Neuronal stem cell (in vitro differentiated cells): ENCODE data around the gene KDM4B.
A peak's percentile ranks its signal among the peaks of the same experiment; 100 is the strongest.

Source experiments
- DNase-seq: peaks from one replicate; pipeline ENCODE4 v3.0.0-alpha.2; 2013; ENCODE audit warnings: low spot score
- H2AFZ ChIP-seq: one replicate; pipeline ENCODE4 v1.6.1; 2013; ENCODE audit warnings: mild to moderate bottlenecking, low read length, inconsistent platforms
- H2AK5ac ChIP-seq: 2 replicates; pipeline ENCODE4 v1.6.1; 2013; ENCODE audit warnings: low read depth, mild to moderate bottlenecking, inconsistent platforms, low read length, moderate library complexity, mixed read lengths
- H2BK120ac ChIP-seq: 2 replicates; pipeline ENCODE4 v1.6.1; 2013; ENCODE audit warnings: low read depth, mild to moderate bottlenecking, inconsistent platforms, low read length, moderate library complexity, mixed read lengths
- H2BK12ac ChIP-seq: one replicate; pipeline ENCODE4 v1.6.1; 2013; ENCODE audit warnings: low read length, inconsistent platforms
- H2BK15ac ChIP-seq: 2 replicates; pipeline ENCODE4 v1.6.1; 2013; ENCODE audit warnings: mild to moderate bottlenecking, low read length, inconsistent platforms, mixed read lengths
- H2BK5ac ChIP-seq: one replicate; pipeline ENCODE4 v1.6.1; 2013; ENCODE audit warnings: inconsistent platforms, mild to moderate bottlenecking, low read length, moderate library complexity
- H3K14ac ChIP-seq: one replicate; pipeline ENCODE4 v1.6.1; 2013; ENCODE audit warnings: low read length, inconsistent platforms
- H3K18ac ChIP-seq: 2 replicates; pipeline ENCODE4 v1.6.1; 2013; ENCODE audit warnings: low read length, inconsistent platforms
- H3K23ac ChIP-seq: 2 replicates; pipeline ENCODE4 v1.6.1; 2013; ENCODE audit warnings: low read depth, mild to moderate bottlenecking, mixed read lengths, low read length, inconsistent platforms; ENCODE audit not compliant: poor library complexity
- H3K27ac ChIP-seq: replicated peaks from 3 replicates; pipeline ENCODE4 v1.5.1; 2013; ENCODE audit warnings: low read length, inconsistent platforms
- H3K27me3 ChIP-seq, 3 experiments: 2 replicates each; pipeline ENCODE4 v1.6.1; 2013; ENCODE audit warnings: low read length in 3 of 3, mild to moderate bottlenecking in 2 of 3, inconsistent platforms in 1 of 3, low read depth in 1 of 3, mixed read lengths in 1 of 3, moderate library complexity in 1 of 3; ENCODE audit not compliant: control insufficient read depth in 3 of 3, insufficient read depth in 3 of 3
- H3K36me3 ChIP-seq, 2 donors: replicated peaks in 1 of 2; 2 replicates each; pipeline ENCODE4 v1.6.1; 2013; ENCODE audit warnings: low read length in 2 of 2; ENCODE audit not compliant: control insufficient read depth in 2 of 2, insufficient read depth in 2 of 2
- H3K4ac ChIP-seq: 2 replicates; pipeline ENCODE4 v1.6.1; 2013; ENCODE audit warnings: inconsistent platforms, mild to moderate bottlenecking, low read length, moderate library complexity
- H3K4me1 ChIP-seq, 2 donors: 1 replicate in 1 of 2; 2 replicates in 1 of 2; pipeline ENCODE4 v1.6.1; 2013; ENCODE audit warnings: low read length in 2 of 2, low read depth in 1 of 2; ENCODE audit not compliant: control insufficient read depth in 2 of 2, insufficient read depth in 1 of 2
- H3K4me2 ChIP-seq: one replicate; pipeline ENCODE4 v1.6.1; 2013; ENCODE audit warnings: mild to moderate bottlenecking, low read length, inconsistent platforms; ENCODE audit not compliant: insufficient read depth, poor library complexity, severe bottlenecking
- H3K4me3 ChIP-seq, 2 donors: 2 replicates each; pipeline ENCODE4 v1.5.1; 2013; ENCODE audit warnings: low read length in 2 of 2, mild to moderate bottlenecking in 2 of 2, inconsistent platforms in 1 of 2, moderate library complexity in 1 of 2
- H3K79me1 ChIP-seq: one replicate; pipeline ENCODE4 v1.6.1; 2013; ENCODE audit warnings: low read depth, mild to moderate bottlenecking, inconsistent platforms, low read length, moderate library complexity
- H3K9ac ChIP-seq: one replicate; pipeline ENCODE4 v1.6.1; 2013; ENCODE audit warnings: mild to moderate bottlenecking, low read depth, low read length, inconsistent platforms; ENCODE audit not compliant: poor library complexity
- H3K9me3 ChIP-seq, 2 donors: replicated peaks in 1 of 2; 2 replicates each; pipeline versions ENCODE3 to v1.6.1; 2013; ENCODE audit warnings: low read length in 2 of 2, mild to moderate bottlenecking in 2 of 2, inconsistent platforms in 1 of 2, low read depth in 1 of 2, mixed read lengths in 1 of 2, moderate library complexity in 1 of 2; ENCODE audit not compliant: control insufficient read depth in 2 of 2, insufficient read depth in 1 of 2
- H4K8ac ChIP-seq: one replicate; pipeline ENCODE4 v1.6.1; 2013; ENCODE audit warnings: low read depth, mild to moderate bottlenecking, inconsistent platforms, low read length, moderate library complexity
- H4K91ac ChIP-seq: one replicate; pipeline ENCODE4 v1.6.1; 2013; ENCODE audit warnings: low read length, low read depth, mild to moderate bottlenecking, inconsistent platforms; ENCODE audit not compliant: poor library complexity
- whole genome bisulfite sequencing, 2 donors: extraction: QIAGEN DNeasy Blood & Tissue Kit; methylation state at CpG; one replicate each; pipeline ENCODE4 v1.1.7; 2013; ENCODE audit warnings: missing lambda C conversion rate in 2 of 2, mixed read lengths in 1 of 2; ENCODE audit not compliant: insufficient read length in 2 of 2, insufficient replicate concordance in 1 of 2; ENCODE audit errors: extremely low coverage in 2 of 2; 5-methylcytosine and 5-hydroxymethylcytosine counted together

KDM4B gene

DNA sequence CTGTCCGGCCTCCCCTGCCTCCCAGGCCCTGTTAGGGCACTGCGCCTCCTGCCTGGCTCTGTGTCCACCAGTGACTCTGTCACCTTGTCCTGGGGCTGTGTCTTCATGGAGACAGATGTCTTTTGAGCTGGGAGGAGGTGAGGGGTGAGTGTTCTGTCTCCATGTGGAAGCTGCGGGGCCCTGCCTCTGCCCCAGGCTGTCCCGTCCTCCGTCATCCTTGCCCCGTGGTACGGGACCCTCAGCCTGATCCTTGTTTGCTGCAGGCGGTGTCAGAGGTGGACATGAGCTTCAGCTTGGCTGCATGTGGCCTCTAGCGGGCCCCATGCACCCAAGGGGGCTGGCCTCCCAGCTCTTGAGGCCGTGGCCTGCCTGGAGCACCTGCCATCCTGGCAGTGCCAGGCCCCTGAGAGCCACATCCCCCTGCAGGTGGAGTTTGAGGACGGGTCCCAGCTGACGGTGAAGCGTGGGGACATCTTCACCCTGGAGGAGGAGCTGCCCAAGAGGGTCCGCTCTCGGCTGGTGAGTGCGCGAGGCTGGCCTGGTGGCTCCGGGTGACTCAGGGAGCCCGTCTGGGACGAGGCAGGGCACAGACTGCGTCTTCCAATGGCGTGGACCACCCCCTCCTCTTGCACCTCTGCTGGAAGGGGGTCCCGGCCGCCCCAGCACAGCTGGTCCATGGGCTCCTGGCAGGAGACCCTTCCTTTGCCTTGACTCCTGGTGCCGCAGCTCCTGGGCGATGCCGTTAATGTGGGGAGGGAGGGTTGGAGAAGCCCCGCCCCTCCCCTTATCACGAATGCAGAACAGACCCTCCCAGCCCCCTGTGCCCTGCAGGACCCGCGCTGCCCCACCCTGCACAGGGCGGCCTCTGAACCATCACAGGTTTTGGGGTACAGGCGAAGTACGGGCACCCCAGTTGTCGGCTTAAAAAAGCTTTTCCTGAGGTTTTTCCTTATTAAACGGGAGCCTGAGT, 181.3 kb downstream of the KDM4B start:
- peak overlapping the region; percentile 30 for H3K9ac ChIP-seq
- no peak overlapping the region for H3K27ac ChIP-seq
- H3K79me1 ChIP-seq: peaks cover 2% of the 10 kb centered on the region
- no peaks in the 10 kb centered on the region for H3K9me3 ChIP-seq
- peak overlapping the region; percentile 95 for H2BK5ac ChIP-seq
- peak overlapping the region; percentile 97 for H2AK5ac ChIP-seq
- no peaks in the 10 kb centered on the region for H3K27me3 ChIP-seq
- DNase-seq: no peak
- H4K91ac ChIP-seq: no peak overlapping the region
- H3K14ac ChIP-seq: peak overlapping the region; percentile 89
- H3K4me1 ChIP-seq: peaks cover 0 to 16% of the 10 kb centered on the region in 2 donors
- H4K8ac ChIP-seq: no peak overlapping the region
- no peak overlapping the region for H3K4ac ChIP-seq
- peak overlapping the region; percentile 97 for H2BK12ac ChIP-seq
- peak overlapping the region; percentile 93 for H2BK15ac ChIP-seq
- H3K23ac ChIP-seq: peak overlapping the region; percentile 98
- peaks cover 4 to 41% of the 10 kb centered on the region in 2 donors for H3K36me3 ChIP-seq
- H3K4me3 ChIP-seq: no peak overlapping the region
- H3K4me2 ChIP-seq: no peak overlapping the region
- no CpG with 5 or more reads among the region's 36 CpGs for whole genome bisulfite sequencing, 2 donors
- peak overlapping the region; percentile 67 for H2BK120ac ChIP-seq
- no peak overlapping the region for H2AFZ ChIP-seq
- H3K18ac ChIP-seq: peak overlapping the region; percentile 92

DNA sequence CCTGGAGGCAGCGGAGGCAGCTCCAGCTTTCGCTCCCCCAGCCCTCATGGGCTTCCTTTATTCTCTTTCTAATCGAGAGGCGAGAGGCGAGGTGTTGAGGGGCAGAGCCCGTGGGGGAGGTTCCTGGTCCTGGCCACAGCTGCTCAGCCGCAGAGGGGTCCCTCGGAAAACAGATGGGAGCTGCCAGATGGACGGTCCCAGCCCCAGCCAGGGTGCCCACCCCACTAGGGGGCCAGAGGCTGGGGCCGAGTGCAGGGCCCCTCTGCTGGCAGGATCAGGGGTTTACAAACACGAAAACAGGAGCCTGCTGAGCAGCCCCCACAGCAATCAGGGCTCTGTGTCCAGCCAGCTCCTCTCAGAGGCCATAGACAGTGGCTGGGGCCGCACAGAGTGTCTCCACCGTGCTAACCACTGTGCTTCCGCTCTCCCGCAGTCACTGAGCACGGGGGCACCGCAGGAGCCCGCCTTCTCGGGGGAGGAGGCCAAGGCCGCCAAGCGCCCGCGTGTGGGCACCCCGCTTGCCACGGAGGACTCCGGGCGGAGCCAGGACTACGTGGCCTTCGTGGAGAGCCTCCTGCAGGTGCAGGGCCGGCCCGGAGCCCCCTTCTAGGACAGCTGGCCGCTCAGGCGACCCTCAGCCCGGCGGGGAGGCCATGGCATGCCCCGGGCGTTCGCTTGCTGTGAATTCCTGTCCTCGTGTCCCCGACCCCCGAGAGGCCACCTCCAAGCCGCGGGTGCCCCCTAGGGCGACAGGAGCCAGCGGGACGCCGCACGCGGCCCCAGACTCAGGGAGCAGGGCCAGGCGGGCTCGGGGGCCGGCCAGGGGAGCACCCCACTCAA, 182.2 kb downstream of the KDM4B start:
- Histone ChIP-seq H2AFZ (no peak overlapping the region), H3K18ac (peak overlapping the region; percentile 92), H3K4ac (peak overlapping the region; percentile 10), H2BK5ac (peak overlapping the region; percentile 95), H3K4me1 (peaks cover 1 to 22% of the 10 kb centered on the region in 2 donors), H2BK12ac (peak overlapping the region; percentile 4), H4K8ac (peak overlapping the region; percentile 78), H3K36me3 (peaks cover 4 to 34% of the 10 kb centered on the region in 2 donors), H2BK120ac (peak overlapping the region; percentile 67), H3K9ac (no peak overlapping the region), H3K27me3 (no peaks in the 10 kb centered on the region), H3K4me2 (no peak overlapping the region), H3K23ac (no peak overlapping the region), H2BK15ac (peak overlapping the region; percentile 93), H4K91ac (peak overlapping the region; percentile 3), H3K14ac (peak overlapping the region; percentile 31), H2AK5ac (peak overlapping the region; percentile 96), H3K27ac (no peak overlapping the region), H3K79me1 (peaks cover under 1% of the 10 kb centered on the region), H3K9me3 (no peaks in the 10 kb centered on the region), H3K4me3 (no peak overlapping the region)
- no CpG with 5 or more reads among the region's 52 CpGs for WGBS, 2 donors
- no peak for DNase-seq

DNA sequence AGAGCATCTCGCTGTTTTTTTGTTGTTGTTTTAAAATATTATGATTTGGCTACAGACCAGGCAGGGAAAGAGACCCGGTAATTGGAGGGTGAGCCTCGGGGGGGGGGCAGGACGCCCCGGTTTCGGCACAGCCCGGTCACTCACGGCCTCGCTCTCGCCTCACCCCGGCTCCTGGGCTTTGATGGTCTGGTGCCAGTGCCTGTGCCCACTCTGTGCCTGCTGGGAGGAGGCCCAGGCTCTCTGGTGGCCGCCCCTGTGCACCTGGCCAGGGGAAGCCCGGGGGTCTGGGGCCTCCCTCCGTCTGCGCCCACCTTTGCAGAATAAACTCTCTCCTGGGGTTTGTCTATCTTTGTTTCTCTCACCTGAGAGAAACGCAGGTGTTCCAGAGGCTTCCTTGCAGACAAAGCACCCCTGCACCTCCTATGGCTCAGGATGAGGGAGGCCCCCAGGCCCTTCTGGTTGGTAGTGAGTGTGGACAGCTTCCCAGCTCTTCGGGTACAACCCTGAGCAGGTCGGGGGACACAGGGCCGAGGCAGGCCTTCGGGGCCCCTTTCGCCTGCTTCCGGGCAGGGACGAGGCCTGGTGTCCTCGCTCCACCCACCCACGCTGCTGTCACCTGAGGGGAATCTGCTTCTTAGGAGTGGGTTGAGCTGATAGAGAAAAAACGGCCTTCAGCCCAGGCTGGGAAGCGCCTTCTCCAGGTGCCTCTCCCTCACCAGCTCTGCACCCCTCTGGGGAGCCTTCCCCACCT, 183.3 kb downstream of the KDM4B start:
- Histone ChIP-seq H3K4me1 (peaks cover 2 to 27% of the 10 kb centered on the region in 2 donors), H3K4ac (no peak overlapping the region), H2BK12ac (no peak overlapping the region), H2BK120ac (no peak overlapping the region), H4K8ac (no peak overlapping the region), H2BK5ac (no peak overlapping the region), H3K36me3 (peaks cover 0 to 23% of the 10 kb centered on the region in 2 donors), H2BK15ac (peak overlapping the region; percentile 54), H4K91ac (no peak overlapping the region), H3K4me3 (no peak overlapping the region), H3K9ac (no peak overlapping the region), H3K9me3 (no peaks in the 10 kb centered on the region), H3K4me2 (no peak overlapping the region), H3K27ac (no peak overlapping the region), H2AFZ (no peak overlapping the region), H3K14ac (no peak overlapping the region), H3K18ac (peak overlapping the region; percentile 11), H3K79me1 (no peaks in the 10 kb centered on the region), H3K27me3 (no peaks in the 10 kb centered on the region), H2AK5ac (peak overlapping the region; percentile 83), H3K23ac (no peak overlapping the region)
- no CpG with 5 or more reads among the region's 27 CpGs for WGBS, 2 donors
- DNase-seq: no peak
